ENCODE data around the gene CLDN8. TPM values are rescaled to one million over a fixed set of nuclear protein-coding genes. Genes with fewer than 3 reads are reported as not detected.

Gene CLDN8
- not detected for total RNA-seq
- long read RNA-seq, result 0 reads

DNA sequence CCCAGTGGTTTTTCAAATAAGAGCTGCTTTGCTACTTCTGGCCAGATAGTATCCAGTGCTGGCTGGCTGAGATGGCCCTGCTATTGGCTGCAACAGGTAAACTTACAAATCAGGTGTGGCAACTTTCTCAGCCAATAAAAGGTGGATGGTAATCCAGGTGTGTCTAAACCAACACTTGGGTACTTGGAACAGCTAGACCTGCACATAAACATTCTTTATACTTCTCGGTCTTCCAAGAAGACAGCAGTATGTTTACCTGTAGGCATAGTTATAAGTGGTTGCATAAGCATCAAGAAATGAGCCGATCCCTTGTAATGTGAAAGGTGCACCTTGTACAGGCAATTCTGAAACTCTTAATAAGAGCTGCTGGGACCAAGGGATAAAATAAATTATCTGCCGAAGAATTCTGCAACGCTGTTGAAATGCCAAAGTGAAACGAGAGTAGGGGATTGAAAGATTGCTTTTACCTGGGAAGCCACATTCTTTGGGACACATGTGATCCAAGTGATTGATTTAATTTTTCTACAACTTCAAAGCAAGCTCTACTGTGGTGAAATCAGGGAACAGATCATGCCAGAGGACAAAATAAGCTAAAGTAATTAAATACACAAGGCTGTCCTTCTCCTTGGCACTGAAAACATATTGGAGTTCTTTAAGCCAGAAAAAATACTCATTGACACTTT lies at the start of gene CLDN8:
CLDN8 (minus strand) TSS at position 57 of the 683 bp plus-strand sequence. CDS start 172 bp downstream, outside the sequence.
- intact Hi-C loops (cut with DNase I), result no loop called here
- DNase-seq (ENCODE audit: low spot score), result no peak

DNA sequence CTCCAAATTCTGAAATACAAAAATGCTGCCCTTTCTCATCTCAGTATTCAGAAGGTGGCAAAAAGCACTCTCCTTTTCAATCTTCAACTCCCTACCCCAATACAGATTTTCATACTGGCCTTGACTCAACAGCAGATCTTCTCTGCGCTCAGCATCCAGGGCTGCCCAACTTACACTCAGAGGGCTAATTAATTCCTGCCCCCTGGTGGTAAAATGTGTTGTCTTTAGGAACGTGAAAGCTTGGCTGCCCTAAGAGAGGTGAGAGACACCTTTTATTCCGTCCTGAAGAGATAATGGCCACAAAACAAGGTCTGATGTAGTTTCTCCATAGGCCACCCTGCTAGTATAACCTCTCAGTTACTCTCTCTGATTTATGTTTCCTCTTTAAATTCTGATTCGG lies 41.9 kb upstream of the CLDN8 start:
- DNase-seq (ENCODE audit: low spot score), result no peak
- intact Hi-C loops (cut with DNase I), result no loop called here

DNA sequence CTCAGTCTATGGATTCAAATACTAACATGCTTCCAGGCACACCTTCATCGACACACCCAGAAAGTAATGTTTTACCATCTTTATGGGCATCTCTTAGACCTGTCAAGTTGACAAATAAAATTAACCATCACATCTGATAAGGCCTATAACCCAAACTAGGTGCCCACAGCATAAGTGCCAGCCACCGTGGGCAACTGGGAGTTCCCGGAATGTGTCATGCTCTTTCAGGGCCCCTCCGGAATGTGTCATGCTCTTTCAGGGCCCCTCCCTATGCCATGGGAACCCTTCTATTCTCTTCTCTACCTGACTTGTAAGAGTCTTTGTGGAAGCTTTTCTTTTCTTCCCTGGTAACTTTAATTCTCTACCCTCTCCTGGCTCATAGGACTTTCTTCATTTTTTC lies 40.2 kb upstream of the CLDN8 start:
- DNase-seq (ENCODE audit: low spot score), result no peak
- intact Hi-C loops (cut with DNase I), result no loop called here

DNA sequence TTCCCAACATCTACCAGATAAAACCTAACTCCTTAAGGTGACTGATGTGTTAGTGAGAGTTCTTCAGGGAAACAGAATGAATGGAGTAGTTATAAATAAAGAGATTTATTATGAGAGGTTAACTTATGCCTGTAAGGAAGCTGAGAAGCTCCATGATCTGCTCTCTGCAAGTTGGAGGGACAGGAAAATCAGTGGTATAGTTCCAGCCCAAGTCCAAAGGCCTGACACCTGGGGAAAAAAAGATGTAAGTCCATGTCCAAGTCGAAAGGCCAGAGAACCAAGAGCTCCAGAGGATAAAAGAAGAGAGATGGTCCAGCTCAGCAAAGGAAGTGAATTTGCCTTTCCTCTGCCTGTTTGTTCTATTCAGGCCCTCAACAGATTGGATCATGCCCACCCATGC lies 39.8 kb upstream of the CLDN8 start:
- no peak for DNase-seq (ENCODE audit: low spot score)
- intact Hi-C loops (cut with DNase I), result no loop called here

DNA sequence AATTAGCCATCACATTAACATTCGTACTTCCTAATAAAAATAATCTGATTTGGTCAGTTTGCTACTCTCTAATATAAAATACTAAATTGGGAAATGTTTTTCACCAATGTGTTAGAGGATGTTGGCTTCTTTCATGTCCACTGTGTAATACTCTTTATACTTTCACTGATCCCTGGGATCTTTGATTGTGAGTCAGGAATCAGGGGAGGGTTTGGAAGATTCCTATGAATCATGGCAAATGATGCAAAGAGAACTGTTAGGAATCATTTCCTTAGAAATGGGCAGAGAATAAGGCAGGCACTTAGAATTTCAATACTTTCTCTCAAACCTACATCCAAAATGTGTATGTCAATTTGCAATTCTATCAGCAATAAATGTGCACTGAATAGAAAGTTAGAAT lies 35.9 kb upstream of the CLDN8 start:
- intact Hi-C loops (cut with DNase I), result no loop called here
- no peak for DNase-seq (ENCODE audit: low spot score)

DNA sequence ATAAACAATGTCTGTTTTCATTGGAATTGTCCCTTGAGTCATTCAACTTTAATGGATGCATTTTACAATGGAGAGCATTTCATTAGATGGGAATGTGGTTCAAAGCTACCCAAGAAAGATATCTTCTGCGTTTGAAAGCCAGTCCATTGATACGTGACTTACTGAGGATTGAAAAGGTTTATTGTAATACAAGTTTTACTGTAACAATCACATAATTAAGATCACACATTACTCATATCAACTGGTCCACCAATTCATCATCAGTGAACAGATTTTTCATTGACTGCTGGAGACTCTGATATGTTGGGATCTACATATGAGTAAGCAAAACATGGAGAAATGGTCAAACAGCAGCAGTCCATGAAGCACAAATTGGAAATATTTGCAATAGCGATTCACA lies 34.0 kb upstream of the CLDN8 start:
- no peak for DNase-seq (ENCODE audit: low spot score)
- intact Hi-C loops (cut with DNase I), result no loop called here

DNA sequence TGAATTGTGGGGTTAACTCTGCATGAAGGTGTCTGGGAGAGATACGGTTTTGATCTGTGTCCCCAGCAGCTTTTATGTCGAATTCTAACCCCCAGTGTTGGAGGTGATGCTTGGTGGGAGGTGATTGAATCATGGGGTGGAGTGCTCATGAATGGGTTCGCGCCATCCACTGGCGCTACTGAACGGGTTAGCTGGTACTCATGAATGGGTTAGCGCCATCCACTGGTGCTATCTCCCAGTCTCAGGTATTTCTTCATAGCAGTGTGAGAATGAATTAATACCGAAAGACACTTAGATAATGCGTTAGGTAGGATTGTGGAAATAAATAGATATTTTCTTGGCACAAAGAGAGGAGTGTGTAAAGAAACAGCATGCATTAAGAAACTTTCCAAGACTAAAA lies 32.9 kb upstream of the CLDN8 start:
- DNase-seq (ENCODE audit: low spot score), result no peak
- intact Hi-C loops (cut with DNase I), result no loop called here

DNA sequence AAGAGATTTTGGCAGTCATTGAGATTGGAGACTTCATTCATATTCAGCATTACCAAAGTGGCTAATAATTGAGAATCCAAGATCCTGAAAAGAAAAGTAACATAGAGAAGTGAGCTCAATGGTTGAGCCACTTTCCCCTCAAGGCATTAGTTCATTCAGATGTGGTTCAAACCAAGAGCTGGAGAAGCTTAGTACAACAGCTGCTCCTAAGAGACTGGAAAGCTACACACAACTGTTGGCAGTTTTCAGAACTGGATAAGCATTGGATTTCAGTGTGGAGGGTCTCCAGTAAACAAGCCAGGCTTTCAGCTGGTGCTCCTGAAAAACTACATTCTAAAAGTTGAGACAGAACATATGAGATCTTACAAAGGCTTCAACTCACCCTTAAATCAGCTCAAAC lies 29.2 kb upstream of the CLDN8 start:
- intact Hi-C loops (cut with DNase I), result no loop called here
- DNase-seq (ENCODE audit: low spot score), result no peak

DNA sequence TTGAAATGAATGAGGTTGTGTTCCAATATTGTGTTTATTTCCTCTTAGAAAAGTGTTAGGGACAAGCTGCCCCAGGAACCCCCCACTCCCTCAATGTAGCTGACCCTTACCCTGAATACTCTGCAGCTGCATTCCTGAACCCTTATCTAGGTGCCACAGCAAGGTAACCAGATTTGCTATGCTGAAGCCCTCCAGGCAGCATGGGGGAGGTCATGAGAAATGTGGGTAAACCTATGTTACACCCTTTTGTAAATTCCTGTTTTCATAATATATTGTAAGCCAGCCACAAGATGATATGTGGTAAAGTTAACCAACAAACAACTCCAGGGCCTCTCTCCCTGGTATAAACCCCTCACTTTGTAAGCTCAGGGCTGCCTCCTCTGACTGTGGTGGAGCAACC lies 27.8 kb upstream of the CLDN8 start:
- no peak for DNase-seq (ENCODE audit: low spot score)
- intact Hi-C loops (cut with DNase I), result no loop called here

DNA sequence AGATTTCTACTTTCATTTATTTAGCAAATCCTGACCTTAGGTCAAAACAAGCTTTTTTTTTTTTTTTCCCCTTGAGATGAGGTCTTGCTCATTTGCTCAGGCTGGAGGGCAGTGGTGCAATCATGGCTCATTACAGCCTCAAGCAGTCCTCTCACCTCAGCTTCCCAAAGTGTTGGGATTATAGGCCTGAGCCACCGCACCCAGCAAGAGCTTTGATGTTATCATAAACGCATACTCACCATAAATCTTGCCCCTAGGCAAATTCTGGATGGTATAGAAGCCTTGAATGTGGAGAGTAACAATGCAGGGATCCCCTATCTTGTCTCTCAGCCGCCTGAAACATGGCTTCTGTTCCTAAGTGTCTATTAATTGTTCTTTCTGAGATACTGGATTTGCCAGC lies 24.8 kb upstream of the CLDN8 start:
- no peak for DNase-seq (ENCODE audit: low spot score)
- intact Hi-C loops (cut with DNase I), result no loop called here

DNA sequence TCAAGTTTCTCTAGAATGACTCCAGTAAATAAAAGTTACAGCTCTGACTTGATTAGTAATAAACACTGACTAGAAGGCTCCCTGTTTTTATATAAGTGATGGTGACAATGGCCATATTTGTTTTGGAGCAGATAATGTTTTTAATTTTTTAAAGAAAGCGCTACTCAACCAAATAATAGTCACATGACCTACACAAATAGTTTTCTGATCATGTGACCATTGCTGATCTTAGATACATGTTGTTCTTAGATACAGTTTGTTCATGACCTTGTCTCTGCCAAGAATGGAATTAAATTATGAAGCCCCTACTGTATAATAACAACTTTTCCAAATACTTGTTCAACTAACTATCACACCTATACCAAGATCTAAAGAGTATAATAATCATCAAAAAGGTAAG lies 22.3 kb upstream of the CLDN8 start:
- DNase-seq (ENCODE audit: low spot score), result no peak
- intact Hi-C loops (cut with DNase I), result no loop called here

DNA sequence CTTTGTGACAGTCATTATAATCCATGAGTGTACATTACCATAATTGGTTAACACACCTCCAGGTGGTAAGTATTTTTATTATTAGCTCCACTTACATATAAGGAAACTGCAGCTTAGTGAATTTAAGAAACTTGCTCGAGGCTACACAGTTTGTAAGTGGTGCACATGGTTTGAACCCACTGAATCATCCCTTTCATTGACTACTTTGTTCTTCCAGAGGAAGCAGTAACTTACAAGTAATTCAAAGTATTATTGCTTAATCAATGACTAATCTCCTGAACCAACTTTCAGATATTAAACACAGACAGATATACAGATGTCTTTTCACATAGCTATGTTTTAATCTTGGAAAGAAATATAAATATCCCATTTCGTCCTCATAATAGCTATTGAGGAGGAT lies 18.7 kb upstream of the CLDN8 start:
- no peak for DNase-seq (ENCODE audit: low spot score)
- intact Hi-C loops (cut with DNase I), result no loop called here

DNA sequence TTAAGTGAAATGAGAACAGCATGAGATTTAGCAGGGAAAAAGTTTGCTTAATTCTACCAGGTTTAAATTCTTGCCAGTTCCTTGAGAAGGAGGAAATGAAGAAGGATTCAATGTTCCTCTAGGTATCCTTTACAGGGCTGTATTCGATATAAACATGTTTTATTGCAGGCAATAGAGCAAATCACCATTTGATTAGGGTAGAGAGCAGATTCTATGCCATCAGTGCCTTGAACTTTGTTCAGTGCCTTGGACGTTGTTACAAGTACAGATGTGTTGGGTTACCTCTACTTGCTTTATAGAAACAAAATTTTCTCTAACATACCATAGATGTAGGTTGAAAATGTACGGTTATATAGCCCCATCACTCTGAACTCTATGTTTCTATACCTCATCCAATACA lies 18.2 kb upstream of the CLDN8 start:
- intact Hi-C loops (cut with DNase I), result no loop called here
- no peak for DNase-seq (ENCODE audit: low spot score)

DNA sequence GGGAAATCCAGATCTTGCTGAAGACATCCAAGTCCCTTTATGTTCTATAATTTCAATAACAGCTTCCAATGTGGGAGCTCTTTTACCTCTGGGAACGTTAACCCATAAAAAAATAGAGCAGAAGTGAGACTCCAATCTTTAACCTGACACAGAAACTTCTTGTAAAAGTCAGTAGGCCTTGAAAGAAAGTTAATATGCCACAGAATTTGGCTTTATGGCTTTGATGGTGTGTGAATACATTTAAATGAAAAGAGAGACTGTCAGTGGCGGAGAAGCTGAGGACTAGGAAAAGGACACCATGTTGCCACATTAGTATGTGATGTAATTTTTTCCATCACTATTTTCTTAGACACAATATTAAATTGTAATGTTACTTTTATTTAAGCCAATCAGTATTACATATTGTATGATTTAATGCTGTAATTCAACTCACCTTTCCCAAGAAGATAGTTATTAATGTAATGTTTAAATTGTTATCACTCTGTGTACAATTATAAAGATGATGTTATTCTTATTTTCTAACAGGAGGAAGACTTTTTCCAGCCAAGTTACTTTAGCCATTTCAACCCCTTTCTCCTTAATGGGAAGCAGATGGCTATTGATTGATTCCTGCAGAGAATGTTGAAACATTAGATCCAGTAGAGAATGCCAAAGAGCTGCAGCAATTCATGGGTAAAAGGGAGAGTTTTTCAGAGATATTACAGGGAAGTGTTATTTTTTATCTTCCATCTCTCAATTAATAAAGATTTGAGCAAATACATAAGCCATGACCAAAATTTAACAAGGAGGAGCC lies 17.5 kb upstream of the CLDN8 start:
- DNase-seq (ENCODE audit: low spot score), result no peak
- intact Hi-C loops (cut with DNase I), result no loop called here

DNA sequence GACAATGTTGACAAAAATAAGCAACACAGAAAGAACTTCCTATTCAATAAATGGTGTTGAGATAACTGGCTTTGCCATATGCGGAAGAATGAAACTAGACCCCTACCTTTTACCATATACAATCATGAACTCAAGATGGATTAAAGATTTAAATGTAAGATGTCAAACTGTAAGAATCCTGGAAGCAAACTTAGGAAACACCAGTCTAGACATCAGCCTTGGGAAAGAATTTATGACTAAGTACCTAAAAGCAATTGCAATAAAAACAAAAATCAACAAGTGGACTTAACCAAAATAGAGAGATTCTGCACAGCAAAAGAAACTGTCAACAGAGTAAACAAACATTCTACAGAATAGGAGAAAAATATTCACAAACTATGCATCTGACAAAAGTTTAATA lies 16.1 kb upstream of the CLDN8 start:
- intact Hi-C loops (cut with DNase I), result no loop called here
- DNase-seq (ENCODE audit: low spot score), result no peak

DNA sequence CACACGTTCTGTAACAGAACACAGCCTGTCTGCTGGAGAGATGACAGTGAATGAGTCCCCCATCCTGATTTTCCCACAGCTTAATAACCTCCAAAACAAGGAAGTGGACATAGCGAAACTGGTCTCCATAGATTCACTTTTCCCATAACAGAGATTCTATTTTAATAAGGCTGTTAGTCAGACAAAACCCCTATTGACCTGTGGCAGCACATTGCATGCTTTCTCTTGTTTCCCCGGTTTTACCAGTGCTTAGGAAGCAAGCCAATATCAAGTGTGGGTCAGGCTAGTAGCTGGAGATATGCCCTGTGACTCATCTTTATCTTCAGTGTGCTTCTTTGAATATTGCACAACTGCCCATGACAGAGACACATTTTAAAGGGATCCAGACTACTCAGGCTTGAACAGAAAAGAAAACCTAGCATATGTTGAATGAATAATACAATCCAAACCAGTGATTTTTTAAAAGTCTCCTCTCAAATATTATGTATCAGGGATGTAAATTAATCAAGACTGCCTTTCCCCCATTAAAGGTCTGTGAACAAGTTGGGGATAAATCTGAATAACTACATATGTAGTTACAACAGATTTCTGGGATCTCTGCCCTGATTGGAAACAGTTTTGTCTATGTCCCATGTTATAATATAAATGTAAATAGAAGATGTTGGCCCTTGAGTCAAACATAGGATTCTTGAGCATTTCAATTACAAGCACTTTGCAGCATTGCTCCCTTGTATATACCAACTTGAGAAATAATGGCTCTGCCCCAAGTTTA lies 11.9 kb upstream of the CLDN8 start:
- DNase-seq (ENCODE audit: low spot score), result no peak
- intact Hi-C loops (cut with DNase I), result no loop called here

DNA sequence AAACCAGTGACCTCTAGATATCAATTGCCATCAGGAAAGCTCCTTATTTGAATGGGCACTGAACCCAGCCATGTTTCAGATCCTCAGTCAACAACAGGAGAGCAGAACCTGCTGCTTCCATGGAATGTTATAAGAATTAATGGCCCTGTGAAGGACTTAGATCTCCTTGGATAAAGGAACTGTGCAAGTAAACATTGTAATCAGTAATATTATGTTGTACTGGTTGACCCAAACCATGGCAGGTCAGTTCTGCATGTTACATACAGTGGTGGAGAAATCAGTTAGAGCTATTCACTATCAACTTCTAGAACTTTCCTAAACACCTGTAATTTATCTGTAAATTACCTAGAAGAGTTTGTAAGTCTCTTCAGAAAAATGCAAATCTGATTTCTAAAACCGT lies 11.2 kb upstream of the CLDN8 start:
- intact Hi-C loops (cut with DNase I), result no loop called here
- no peak for DNase-seq (ENCODE audit: low spot score)

DNA sequence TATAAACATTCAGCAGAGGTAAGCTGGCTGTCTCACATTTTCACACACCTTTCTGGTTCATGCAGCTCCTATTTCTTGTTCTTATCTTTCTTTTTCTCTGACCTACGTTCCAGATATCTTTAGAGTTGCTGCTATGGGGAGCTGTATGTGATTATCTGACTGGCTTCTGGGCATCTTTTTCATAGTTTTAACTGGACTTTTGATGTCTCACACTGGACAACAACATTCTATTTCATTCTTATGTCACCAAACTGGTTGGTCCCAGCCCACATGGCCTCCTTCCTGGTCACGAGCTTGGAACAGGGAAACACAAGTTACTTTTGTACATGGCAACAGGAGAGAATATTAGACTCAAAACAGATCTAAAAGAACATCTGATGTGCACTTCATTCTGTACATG lies 7.7 kb upstream of the CLDN8 start:
- DNase-seq (ENCODE audit: low spot score), result no peak
- intact Hi-C loops (cut with DNase I), result no loop called here

DNA sequence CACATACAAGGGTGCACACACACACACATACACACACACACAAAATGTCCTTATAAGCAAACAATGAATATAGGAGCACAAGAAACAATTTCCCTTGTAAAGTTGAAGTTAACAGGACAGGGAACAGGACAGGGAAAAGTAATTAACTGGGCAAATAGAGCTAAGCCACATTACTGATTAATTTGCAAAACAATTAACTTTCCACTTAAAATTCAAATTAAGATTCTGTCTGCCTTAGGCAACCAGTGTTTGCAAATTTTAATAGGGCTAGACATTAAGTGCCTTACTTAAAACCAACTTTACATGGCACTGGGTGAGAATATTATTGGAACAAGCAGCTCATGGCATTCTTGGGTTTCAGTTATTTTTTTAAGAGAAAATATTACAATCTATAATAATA lies 6.8 kb upstream of the CLDN8 start:
- intact Hi-C loops (cut with DNase I), result no loop called here

DNA sequence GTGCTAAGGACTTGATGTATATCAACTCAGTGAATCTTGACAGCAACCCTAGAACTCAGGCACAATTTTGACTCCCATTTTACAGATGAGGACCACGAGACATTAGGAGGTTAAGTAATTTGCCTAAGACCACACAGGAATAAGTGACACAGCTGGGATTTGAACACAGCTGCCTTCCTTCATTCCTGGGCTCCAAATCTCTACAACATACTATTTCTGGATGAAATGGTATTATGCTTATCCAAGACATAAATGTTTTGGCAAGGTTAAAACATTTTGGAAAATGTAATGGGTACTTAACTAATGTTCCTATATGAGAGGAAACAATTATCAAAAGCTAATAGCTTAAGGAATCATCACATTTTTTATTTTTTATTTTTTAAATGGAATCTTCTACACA lies 4.8 kb downstream of the CLDN8 start:
- intact Hi-C loops (cut with DNase I), result no loop called here
- no peak for DNase-seq (ENCODE audit: low spot score)

More for the DNA sequence above, 6.8 kb upstream of the CLDN8 start:
- DNase-seq (ENCODE audit: low spot score), result no peak

DNA sequence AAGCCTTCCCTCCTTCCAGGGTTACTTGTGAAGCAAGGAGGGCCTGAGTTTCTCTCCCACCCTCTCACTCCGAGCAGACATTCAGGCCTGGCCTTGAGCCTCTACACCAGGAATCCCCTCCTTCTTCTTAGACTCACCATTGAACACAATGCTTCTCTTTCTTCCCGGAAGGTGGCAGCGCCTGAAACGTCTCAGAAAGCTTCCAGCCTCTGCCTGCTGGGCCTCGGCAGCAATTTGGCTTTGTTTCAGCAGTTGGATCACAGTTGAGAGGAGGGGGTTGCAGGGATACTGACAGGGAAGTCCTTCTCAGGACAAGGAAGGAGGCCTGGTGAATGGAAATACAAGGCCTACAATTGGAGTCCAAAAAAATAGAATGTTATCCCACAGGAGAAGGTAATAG lies 6.3 kb downstream of the CLDN8 start:
- DNase-seq (ENCODE audit: low spot score), result no peak
- intact Hi-C loops (cut with DNase I), result no loop called here

All from cardiac septum (tissue), 1 donor.